GM19468 (cell line): ENCODE measurements around the gene MCRIP1.

ENCODE experiments used
- ATAC-seq: cut with Tn5 transposase; IDR thresholded peaks from one replicate; pipeline ENCODE4 v1.9.1; 2021; ENCODE audit warnings: mild to moderate bottlenecking, moderate library complexity, moderate number of reproducible peaks; ENCODE audit not compliant: unreplicated experiment; ENCODE audit errors: extremely low read depth

Gene MCRIP1

DNA sequence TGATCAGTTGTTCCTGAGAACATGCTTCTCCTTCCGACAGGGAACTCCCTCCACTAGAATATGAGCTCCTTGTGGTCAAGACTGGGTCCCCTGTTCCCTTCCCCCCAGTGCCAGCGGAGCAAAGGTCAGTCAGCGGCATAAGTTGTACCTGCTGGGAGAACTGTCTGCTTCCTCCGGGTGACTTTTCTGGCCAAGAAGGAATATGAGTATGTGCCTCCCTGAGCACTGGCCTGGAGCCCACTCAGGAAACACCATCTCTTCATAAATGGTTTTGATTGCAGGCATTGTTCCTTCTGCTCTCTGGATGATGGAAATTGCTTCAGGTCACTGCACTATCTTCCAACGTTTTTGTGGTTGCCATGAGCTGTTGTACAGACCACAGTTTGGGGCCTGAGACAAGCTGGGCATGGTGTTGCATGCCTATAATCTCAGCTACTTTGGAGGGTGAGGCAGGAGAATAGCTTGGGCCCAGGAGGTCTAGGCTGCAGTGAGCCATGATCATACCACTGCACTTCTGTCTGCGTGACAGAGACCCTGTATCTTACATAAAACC is 30.1 kb upstream of the MCRIP1 start:
- ATAC-seq = no peak

DNA sequence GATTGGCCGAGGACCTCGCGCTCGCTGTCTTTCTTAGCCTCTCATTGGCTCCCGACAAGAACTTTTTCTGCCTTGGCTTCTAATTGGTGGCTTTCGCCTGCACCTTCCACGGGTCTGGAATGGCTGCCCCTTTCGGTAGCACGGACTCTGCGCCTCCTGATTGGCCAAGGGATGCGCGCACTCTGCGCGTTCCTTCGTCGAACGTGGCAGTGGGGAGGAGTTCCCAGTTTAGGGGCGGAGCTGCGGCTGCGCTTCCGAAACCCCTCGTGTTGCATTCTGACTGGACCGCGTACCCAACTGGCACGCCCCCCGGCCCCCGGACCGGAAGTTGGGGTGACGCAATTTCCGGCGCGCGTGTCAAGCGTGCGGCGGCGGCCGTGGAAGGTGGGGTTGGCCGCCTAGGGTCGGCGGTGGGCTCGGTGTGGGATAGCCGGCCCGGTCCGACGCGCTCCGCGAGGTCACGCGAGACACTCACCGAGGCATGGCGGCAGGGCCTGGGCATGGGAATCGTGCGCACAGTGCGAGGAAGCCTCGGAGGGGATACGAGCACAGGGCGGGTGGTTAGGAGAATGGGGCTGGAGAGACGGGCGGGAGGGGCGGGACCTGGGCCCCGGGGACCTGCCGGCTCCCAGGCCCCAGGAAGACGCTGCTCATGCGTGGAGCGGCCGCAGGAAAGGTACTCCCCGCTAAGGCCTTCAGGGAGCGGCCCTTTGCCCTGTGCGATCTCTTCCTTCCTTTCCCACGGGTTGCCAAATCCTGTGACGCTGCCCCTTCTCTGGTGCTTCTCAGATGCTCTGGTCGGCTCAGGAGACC is 27.9 kb upstream of the MCRIP1 start:
- peak; percentile 74 for ATAC-seq

DNA sequence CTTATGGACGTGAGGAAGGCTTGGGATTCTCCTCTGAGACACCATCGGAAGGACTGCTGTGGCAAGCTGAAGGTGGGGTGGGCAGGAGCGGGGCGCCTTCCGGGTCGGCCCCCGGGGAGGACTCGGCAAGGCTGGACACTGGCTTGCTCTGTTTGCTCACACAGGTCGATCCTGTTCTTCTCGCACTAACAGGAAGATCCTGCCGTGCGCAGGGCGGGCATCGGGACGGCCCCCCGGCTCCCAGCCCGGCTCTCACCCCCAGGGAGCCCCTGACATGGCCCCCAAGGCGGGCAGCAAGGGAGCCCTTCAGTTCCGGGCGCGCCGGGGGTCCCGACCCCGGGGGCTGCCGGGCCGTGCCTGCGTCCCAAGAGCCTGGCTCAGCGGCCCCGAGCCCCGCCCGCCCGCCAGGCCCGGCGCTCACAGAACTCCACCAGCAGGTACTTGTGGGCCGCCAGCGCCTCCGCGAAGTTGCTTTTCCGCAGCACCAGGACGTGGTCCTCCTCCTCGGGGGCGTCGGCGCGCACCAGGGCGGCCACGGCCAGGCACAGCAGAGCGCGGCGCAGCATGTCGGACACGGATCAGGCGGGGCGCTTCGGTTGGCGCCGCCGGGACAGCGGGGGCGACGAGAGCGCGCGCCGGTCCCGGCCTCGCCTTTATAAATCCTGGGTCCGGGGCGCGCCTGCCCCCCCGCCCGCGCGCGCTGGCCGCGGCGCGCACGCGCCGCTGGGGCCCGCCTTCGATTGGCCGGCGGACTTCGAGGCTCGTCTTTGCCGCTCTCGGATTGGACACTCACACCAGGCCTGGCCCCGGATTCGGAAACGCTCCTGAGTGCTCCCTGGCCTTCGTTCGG is 27.0 kb upstream of the MCRIP1 start, which contains the start of gene P4HB:
P4HB (minus strand) TSS at position 630 of the 850 bp plus-strand sequence; CDS start at position 566, 64 bp downstream.
- peak; percentile 0 for ATAC-seq

DNA sequence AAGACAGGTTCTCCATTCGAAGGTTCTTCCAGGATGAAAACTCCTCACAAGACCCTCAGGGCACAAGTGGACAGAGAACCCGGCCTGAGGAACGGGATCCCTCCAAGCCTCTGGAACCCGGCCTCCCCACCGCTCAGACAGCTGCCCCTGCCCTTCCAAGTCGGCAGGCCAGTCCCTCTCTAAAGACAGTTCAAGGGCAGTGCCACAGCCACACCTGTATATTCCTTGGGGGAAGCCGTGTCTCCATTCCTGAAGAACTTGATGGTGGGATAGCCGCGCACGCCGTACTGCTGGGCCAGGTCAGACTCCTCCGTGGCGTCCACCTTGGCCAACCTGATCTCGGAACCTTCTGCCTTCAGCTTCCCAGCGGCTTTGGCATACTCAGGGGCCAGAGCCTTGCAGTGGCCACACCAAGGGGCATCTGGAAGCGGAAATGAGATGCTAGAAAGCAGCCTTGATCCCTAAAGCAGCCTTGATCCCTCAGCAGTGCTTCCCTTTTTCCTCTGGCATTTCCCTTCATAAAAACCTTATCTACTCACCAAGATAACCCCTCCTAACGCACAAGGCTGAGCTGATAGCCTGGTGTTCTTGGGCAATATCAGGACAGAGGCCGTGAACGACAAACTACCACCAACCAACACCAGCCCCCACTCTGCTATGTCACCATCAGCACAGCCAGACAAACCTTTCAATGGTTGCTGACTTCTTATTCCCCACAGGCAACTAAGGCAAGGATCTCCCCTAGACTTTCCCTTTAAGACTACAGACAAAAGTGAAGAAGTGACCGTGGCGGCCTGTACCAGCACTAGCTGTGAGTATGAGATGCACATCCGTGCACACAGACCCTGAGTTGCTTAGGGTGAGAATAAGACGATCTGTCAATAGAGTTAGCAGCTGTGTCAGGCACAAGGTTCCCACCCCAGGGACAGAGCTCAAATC is 26.1 kb upstream of the MCRIP1 start:
- ATAC-seq = no peak

DNA sequence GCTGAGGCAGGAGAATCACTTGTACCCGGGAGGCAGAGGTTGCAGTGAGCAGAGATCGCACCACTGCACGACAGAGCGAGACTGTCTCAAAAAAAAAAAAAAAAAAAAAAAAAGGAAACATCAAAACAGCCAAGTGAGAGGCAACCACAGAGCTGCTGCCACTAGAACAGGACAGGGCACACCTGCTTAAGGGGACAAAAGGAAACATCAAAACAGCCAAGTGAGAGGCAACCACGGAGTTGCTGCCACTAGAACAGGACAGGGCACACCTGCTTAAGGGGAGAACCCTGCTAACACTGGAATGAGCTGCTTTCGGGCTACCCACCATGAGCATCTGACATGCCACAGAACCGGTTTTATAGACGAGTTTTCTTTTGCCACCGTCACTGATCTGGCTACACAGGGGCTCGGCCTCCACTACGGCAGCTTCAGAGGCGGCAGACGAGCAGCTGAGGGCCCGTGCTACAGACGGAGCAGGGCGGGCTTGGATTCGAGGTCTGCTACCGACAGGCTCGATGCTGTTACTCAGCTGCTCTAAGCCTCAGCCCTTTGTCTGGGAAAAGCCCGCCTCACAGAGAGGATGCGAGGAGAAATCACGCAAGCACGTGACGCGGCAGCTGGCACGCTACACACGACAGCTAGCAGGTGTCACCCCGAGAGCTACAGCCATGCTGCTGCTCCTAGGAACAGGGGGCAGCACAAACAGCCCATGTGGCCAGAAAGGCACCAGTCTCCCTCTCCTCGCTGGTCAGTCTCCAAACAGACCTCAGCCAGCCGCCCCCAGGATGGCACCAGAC is 25.3 kb upstream of the MCRIP1 start:
- no peak for ATAC-seq

DNA sequence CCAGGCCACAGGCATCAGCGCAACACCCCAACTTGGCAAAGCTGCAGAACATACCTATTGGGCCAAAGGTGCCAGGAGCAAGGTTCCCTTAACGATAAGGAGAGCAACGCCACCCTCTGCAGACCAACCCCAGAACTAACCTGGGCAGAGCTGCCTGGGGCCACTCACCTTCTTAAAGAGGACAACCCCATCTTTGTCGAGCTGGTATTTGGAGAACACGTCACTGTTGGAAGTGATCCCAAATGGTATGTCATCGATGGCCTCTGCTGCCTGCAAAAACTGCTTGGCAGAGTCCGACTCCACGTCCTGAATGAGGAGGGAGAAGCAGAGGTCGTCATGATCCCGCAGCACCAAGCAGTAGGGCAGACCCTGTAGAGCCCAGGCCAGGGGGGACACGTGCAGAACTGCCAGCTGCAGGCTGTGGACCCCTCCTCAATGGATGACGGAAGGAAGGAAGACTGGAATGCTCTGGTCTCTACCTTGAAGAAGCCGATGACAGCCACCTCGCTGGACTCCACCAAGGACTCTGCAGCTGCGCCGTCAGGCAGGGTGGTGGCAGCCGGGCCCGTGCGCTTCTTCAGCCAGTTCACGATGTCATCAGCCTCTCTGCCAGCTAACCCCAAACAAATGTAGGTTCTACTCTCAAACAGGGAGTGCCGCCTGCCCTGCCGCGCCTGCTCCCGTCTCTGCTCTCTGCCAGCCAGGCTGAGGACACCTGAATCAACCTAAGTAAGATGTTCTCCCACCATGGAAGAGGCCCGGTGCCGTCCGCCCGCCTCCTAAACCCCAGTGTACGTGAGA is 22.1 kb upstream of the MCRIP1 start:
- no peak for ATAC-seq

DNA sequence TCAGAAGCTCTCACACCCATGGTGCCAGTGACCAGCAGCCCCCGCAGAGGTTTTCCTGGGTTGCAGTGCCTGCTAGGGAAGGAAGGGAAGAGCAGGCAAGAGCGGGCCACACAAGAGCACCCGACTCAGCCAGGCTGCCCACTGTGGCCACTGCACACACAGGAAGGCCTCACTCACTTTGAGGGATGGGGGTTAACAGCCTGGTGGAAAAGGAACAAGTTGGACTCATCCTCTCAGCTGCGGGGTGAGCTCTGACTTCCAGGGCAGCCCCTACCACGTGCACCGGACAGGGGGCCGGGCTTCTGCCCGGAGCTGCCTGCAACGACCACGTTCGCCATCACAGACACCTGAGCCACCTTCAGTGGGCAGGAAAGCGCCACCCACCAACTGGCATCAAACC is 19.1 kb upstream of the MCRIP1 start:
- no peak for ATAC-seq

DNA sequence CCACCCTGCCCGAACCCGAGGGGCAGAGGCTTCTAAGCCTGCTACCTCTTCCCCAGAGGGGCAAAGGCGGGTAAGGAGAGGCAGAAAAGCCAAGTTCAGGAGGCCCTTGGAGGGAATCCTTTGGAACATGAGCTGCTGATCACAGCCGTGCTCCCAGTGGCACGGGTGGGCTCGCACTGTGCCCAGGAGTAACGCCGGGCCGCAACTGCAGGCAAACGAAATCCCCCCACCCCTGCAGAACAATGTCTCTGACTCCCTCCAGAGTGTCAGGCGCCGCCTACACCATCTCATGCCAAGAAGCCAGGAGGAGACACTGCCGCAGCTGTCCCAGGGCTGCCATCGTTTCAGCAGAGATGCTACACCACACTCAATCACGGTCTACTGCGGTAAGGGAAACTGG is 18.3 kb upstream of the MCRIP1 start:
- no peak for ATAC-seq

DNA sequence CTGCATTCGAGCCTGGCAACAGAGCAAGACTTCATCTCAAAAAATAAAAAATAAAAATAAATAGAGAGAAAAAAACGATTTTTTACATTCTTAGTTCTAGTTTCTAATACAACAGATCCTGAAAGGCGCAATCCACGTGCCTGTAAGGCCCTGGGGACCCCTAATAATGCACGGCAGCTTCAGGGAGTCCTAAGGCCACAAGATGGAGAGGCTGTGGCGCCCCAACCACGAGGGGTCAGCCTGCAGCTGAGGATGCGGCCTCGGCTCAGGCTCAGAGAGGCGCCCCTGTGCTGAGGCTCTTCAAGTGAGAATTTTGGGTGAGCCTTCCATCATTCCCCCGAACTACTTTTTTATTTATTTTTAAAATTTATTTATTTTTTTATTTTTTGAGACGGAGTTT is 16.4 kb upstream of the MCRIP1 start:
- no peak for ATAC-seq

DNA sequence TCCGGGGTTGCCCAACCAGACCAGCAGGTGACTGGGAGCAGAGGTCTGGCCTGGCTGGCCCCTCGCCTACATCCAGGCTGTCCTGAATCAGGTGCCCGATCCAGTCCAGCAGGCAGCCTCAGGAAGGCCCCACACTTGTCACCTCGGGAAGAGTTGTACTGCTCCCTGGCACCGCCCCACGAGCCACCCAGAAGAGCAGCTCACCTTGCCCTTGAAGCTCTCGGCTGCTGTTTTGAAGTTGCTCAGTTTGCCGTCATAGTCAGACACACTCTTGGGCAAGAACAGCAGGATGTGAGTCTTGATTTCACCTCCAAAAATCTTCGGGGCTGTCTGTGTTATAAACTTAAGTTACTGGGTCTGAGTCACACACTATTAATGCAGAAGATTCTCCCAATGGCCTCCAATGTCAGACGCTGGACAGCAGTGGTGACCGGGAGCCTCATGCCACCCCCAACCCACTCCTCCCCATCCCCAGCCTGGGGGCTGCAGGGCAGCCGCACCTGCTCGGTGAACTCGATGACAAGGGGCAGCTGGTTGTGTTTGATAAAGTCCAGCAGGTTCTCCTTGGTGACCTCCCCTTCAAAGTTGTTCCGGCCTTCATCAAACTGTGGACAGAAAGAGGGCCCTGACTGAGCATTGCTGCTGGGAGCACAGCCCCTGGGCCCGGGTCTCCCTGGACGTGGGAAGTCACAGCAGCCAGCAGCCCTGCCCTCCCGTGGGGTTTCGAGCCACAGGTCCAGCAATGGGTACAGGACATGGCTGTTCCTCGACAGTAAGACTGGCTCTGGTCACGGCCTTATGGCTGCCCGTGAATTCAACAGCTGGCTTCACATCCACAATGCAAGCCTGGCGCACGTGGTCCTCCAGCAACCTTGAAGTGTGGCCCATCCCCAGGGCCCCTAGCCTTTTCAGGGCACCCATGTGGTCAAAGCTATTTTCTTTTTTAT is 13.9 kb upstream of the MCRIP1 start:
- ATAC-seq = no peak

DNA sequence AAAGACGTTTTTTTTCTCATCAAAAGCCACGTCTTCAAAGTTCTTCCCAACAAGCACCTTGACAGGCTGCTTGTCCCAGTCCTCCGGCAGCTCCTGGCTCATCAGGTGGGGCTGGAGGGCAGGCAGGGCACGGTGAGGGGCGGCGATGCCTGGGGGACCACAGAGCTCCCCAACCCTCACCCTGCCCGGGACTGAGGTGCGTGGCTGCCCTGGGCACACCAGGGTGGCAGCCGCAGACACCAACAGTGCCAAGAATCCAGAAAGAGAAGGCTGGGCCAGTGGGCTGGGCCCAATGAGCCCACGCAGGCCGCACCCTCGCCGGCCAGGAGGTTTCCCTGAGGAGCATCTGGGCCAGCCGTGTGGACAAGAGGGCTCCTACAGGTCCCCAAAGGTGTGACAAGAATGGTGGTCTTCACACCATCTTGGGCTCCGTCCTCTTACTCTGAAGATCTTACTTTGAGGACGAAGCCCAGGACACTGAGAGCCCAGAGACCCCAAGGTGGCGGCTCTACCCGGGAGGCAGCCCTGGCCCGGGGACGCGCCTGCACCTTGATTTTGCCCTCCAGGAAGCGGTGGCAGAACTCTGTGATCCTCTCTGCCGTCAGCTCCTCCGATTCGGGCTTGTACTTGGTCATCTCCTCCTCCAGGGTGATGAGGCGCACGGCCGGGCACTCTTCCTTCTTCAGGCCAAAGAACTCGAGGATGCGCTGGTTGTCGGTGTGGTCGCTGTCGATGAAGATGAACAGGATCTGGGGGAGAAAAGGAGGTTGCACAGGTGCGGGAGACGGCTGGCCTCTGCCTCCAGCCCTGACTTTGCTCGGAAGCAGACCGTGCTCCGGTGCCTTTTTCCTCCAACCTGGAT is 13.0 kb upstream of the MCRIP1 start:
- no peak for ATAC-seq

DNA sequence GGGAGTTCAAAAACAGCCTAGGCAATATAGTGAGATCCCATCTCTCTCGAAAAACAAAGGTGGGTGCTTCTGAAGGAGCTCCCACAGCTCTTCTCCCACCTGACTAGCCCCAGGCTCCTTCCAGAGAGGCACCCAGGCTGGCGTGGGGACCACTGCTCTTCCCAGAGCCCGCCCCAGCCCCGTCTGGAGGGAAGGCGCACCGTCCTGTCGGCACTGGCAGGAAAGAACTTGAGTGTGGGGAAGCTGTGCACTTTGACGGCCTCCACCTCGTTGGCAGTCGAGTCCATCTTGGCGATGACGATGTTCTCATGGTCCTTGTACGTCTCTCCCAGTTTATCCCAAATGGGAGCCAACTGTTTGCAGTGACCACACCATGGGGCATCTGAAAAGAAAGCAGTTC is 12.3 kb upstream of the MCRIP1 start:
- ATAC-seq = no peak

DNA sequence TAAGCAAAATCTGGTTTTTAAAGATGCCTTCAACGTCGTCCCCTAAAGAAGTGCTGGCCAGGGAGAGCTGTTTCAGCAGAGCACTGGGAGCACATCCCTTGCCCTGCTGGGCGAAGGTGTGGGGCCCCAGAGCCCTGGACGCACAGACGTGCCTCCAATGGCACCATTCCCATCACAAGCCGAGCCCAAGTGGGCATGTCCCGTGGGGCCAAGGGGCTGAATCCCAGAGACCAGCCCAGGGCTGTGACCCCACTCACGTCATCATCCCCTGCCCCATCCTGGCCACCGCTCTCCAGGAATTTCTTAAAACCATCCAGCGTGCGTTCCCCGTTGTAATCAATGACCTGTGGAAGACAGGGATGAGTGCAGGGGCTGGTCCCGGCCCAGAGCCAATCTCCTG is 11.8 kb upstream of the MCRIP1 start:
- ATAC-seq = no peak

DNA sequence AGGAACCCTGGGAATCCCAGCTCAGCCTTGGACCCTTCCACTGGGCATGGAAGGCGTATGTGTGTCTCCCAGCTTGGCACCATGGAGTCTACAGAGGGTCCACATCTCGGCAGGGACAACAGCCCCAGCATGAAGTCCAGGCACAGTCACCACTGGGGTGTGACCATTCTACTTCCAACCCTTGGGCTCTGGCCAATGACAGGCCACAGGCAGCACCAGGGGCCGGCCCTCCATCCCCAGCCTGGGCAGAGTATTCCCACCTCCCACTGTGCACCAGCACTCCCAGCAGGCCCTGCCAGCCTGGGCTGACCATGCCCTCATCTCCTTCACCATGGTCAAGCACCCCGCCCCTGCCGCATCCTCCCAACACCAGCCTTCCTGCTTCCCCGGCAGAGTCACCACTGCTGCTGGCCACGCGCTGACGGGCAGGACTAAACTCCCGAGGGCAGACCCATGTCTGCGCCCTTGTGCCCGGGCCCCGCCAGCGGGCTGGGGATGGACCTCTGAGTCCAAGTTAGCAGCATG is 11.3 kb upstream of the MCRIP1 start:
- ATAC-seq = no peak

DNA sequence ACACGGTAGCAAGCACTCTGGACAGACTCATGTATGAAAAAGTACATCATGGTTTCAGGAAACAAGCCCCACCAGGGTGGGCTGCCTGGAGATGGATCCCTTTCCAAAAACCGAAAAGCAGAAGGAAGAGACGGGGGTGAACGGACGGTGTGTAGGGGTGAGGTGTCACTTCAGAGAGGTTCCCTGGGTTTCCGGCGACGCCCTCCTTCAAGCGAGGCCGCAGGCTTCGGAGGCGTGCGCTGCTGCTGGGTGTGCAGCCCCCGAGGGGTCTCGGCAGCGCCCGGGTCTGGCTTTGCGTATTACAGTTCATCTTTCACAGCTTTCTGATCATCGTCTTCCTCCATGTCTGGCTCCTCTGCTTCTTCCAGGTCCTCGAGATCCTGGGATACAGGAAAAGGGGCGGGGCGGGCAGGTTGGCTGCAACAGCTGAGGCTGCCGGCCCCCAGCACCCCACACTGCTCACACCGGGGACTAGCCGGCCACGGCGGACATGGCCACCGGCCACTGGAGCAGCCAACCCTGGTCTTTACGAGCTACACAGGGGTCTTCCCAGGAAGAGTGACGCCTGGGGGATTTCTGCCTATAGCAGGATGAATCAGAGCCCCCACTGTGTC is 10.7 kb upstream of the MCRIP1 start:
- no peak for ATAC-seq
